ENCODE results near the gene HOXC13.

The HOXC13 gene

DNA sequence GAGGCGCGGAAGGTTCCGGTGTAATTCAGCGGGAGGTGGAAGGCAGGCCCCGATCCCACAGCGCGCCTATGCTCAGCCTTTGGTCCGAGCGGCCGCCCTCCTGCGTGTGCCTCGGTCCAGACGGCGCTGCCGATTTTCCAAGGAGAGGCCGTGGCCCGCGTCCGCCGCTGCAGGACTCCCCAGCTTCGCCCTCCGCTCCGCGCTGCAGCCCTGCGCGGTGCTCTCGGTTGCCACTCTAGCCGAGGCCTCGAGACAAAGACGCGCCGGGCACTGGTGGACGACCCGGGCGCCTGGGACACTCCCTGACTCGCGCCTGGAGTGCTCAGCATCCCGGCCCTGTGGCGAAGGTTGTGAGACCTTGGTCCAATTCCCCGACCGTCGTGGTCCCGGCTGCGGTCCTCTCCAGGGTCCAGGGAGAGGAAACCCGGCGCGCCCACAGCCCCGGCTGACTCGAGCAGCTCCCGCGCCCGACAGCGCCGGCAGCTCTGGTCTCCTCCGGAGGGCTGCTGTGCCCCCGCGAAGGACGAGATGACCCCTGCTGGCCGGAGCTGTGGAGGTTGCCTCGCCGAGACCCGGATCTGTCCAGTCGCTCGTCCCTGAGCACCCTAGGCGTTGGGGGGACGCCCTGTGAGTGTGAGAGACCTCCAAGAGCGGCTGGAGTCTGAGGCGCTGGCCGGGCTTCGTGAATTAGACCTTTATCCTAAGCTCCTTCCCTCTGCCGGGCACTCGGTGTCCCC is 22.6 kb downstream of the HOXC13 start (continued):
- TF ChIP-seq PRDM2 (tag by site-specific recombination; IDR thresholded peaks at IDR 0.05; ENCODE audit: borderline replicate concordance): no peak
- TF ChIP-seq, protein P1, sequence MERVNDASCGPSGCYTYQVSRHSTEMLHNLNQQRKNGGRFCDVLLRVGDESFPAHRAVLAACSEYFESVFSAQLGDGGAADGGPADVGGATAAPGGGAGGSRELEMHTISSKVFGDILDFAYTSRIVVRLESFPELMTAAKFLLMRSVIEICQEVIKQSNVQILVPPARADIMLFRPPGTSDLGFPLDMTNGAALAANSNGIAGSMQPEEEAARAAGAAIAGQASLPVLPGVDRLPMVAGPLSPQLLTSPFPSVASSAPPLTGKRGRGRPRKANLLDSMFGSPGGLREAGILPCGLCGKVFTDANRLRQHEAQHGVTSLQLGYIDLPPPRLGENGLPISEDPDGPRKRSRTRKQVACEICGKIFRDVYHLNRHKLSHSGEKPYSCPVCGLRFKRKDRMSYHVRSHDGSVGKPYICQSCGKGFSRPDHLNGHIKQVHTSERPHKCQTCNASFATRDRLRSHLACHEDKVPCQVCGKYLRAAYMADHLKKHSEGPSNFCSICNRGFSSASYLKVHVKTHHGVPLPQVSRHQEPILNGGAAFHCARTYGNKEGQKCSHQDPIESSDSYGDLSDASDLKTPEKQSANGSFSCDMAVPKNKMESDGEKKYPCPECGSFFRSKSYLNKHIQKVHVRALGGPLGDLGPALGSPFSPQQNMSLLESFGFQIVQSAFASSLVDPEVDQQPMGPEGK (tag by site-specific recombination; IDR thresholded peaks at IDR 0.05): no peak

DNA sequence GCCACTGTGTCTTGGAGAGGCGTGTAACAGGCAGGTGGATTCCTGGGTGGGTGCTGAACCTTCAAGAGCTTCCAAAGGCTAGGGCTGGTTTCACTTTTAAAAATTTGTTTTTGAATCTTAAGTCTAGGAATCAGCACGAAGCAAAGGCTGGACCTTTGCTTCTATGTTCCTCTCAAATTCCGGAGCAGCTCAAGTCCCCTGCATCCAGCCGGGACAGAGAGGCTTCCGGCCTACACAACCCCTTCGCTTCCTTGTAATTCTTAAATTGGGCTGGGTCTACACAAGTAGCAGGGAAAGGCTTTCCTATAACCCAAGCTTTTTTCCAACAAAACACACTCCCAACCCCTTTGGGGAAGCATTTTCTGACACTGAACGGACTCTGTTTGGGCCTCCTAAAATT is 24.4 kb downstream of the HOXC13 start:
- ChIA-PET POLR2A (no interaction called here), CTCF (interaction anchor here (0.5 to 1.4 kb wide), 2 partner anchors 198 to 216 kb away, joined by 4 read pairs; no protein-coding TSS in a partner anchor)
- Histone ChIP-seq H3K4me1 (ENCODE audit: control insufficient read depth, insufficient read depth, low read length) (peaks cover 47% of the 10 kb centered on the region), H3K4me3 (ENCODE audit: low read depth, low read length) (no peak overlapping the region), H3K27ac (ENCODE audit: extremely low read depth, low read depth, low read length) (peak overlapping the region; percentile 96; the same call in 1 of the 2 replicates), H3K36me3 (ENCODE audit: control insufficient read depth in 2 of 2, insufficient read depth in 1 of 2, low read length in 2 of 2) (peaks cover 0 to 8% of the 10 kb centered on the region in 2 experiments; a peak in 1 of 3 replicates), H3K9me3 (ENCODE audit: control insufficient read depth, insufficient read depth, low read depth, low read length) (no peaks in the 10 kb centered on the region)
- TF ChIP-seq ZFHX2 (tag by site-specific recombination; conservative IDR thresholded peaks at IDR 0.05): no peak
- TF ChIP-seq ZNF292 (tag by site-specific recombination; IDR thresholded peaks at IDR 0.05; ENCODE audit: borderline replicate concordance, low read depth): no peak
- TF ChIP-seq ZNF169 (tag by site-specific recombination; IDR thresholded peaks at IDR 0.05): no peak
- no peak for TF ChIP-seq ZNF549 (tag by site-specific recombination; IDR thresholded peaks at IDR 0.05)
- TF ChIP-seq MEIS1 (CRISPR knock-in tag; IDR thresholded peaks at IDR 0.05; ENCODE audit: borderline replicate concordance): no peak
- TF ChIP-seq ZNF704 (tag by site-specific recombination; IDR thresholded peaks at IDR 0.05): no peak
- no peak for TF ChIP-seq ZNF626 (tag by site-specific recombination; IDR thresholded peaks at IDR 0.05)
- no peak for TF ChIP-seq ZNF768 (tag by site-specific recombination; IDR thresholded peaks at IDR 0.05)
- TF ChIP-seq ZNF10 (tag by site-specific recombination; IDR thresholded peaks at IDR 0.05): no peak
- no peak for TF ChIP-seq ZNF664 (tag by site-specific recombination; IDR thresholded peaks at IDR 0.05)
- no peak for TF ChIP-seq ZNF48 (tag by site-specific recombination; IDR thresholded peaks at IDR 0.05)
- TF ChIP-seq, protein P2, sequence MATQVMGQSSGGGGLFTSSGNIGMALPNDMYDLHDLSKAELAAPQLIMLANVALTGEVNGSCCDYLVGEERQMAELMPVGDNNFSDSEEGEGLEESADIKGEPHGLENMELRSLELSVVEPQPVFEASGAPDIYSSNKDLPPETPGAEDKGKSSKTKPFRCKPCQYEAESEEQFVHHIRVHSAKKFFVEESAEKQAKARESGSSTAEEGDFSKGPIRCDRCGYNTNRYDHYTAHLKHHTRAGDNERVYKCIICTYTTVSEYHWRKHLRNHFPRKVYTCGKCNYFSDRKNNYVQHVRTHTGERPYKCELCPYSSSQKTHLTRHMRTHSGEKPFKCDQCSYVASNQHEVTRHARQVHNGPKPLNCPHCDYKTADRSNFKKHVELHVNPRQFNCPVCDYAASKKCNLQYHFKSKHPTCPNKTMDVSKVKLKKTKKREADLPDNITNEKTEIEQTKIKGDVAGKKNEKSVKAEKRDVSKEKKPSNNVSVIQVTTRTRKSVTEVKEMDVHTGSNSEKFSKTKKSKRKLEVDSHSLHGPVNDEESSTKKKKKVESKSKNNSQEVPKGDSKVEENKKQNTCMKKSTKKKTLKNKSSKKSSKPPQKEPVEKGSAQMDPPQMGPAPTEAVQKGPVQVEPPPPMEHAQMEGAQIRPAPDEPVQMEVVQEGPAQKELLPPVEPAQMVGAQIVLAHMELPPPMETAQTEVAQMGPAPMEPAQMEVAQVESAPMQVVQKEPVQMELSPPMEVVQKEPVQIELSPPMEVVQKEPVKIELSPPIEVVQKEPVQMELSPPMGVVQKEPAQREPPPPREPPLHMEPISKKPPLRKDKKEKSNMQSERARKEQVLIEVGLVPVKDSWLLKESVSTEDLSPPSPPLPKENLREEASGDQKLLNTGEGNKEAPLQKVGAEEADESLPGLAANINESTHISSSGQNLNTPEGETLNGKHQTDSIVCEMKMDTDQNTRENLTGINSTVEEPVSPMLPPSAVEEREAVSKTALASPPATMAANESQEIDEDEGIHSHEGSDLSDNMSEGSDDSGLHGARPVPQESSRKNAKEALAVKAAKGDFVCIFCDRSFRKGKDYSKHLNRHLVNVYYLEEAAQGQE (tag by site-specific recombination; IDR thresholded peaks at IDR 0.05): no peak
- TF ChIP-seq ZBTB20 (tag by site-specific recombination; IDR thresholded peaks at IDR 0.05): 0 out of 2 replicates have a peak, but pooled peaks have one; percentile 11
- no peak for TF ChIP-seq ZBTB21 (tag by site-specific recombination; IDR thresholded peaks at IDR 0.05)
- TF ChIP-seq ZNF214 (tag by site-specific recombination; IDR thresholded peaks at IDR 0.05; ENCODE audit: borderline replicate concordance): no peak
- no peak for TF ChIP-seq ZNF610 (tag by site-specific recombination; IDR thresholded peaks at IDR 0.05; ENCODE audit: borderline replicate concordance)
- no peak for TF ChIP-seq ZSCAN30 (tag by site-specific recombination; IDR thresholded peaks at IDR 0.05)
- TF ChIP-seq ZNF121 (tag by site-specific recombination; IDR thresholded peaks at IDR 0.05): no peak
- TF ChIP-seq ZNF514 (tag by site-specific recombination; IDR thresholded peaks at IDR 0.05): no peak
- no peak for TF ChIP-seq ZNF530 (tag by site-specific recombination; IDR thresholded peaks at IDR 0.05; ENCODE audit: low read depth)
- TF ChIP-seq ZBTB1 (tag by site-specific recombination; IDR thresholded peaks at IDR 0.05): no peak
- no peak for TF ChIP-seq ZNF341 (tag by site-specific recombination; IDR thresholded peaks at IDR 0.05; ENCODE audit: low read depth)

All from HEK293 (cell line).